GM12872 (cell line): ENCODE results near the gene MICALL1.
A peak's percentile ranks its signal among the peaks of the same experiment; 100 is the strongest.

Source experiments
- CTCF ChIP-seq: IDR thresholded peaks from 3 replicates; pipeline ENCODE4 v1.5.1; 2011; ENCODE audit warnings: low read depth, mild to moderate bottlenecking, low read length, moderate library complexity; ENCODE audit not compliant: insufficient read depth

MICALL1 gene

GRCh38 chr22:37926358-37926757 lies 20.3 kb downstream of the MICALL1 start:
- TF ChIP-seq CTCF: no peak

GRCh38 chr22:37926771-37927636 lies 20.9 kb downstream of the MICALL1 start:
- no peak for TF ChIP-seq CTCF

- no peak for TF ChIP-seq CTCF
Observed at GRCh38 chr22:37927637-37927936, 21.5 kb downstream of the MICALL1 start.

- no peak for TF ChIP-seq CTCF
Observed at GRCh38 chr22:37929390-37929789, 23.3 kb downstream of the MICALL1 start.

GRCh38 chr22:37930270-37930951 lies 24.3 kb downstream of the MICALL1 start:
- TF ChIP-seq CTCF: peak; percentile 65

GRCh38 chr22:37930952-37931440 lies 24.9 kb downstream of the MICALL1 start:
- no peak for TF ChIP-seq CTCF

GRCh38 chr22:37931893-37932389 lies 25.8 kb downstream of the MICALL1 start:
- no peak for TF ChIP-seq CTCF
